GM18505 (cell line): ENCODE data around the gene TP73.

Experiments used
- ATAC-seq: cut with Tn5 transposase; IDR thresholded peaks from one replicate; pipeline ENCODE4 v1.9.1; 2021; ENCODE audit not compliant: unreplicated experiment
- POLR2A ChIP-seq: IDR thresholded peaks from 4 replicates; pipeline ENCODE4 v1.6.1; 2011; ENCODE audit warnings: borderline replicate concordance; ENCODE audit not compliant: insufficient read depth, insufficient read length; ENCODE audit errors: extremely low read depth

Gene TP73

DNA sequence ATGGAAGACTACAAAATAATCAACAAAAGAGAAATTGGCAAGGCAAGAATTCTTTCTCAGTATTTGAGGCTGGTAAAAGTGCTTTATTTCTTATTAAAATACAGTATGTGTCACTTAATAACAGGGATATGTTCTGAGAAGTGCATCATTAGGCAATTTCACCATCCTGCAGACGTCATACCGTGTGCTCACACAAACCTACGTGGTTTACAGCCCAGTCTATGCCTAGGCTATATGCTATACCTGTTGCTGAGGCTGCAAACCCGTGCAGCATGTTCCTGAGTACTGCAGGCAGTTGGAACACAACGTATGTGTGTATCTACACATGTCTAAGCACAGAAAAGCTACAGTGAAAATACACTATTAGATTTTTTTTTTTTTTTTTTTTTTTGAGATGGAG, 97.2 kb downstream of the TP73 start:
- no peak for ATAC-seq
- no peak for TF ChIP-seq POLR2A

DNA sequence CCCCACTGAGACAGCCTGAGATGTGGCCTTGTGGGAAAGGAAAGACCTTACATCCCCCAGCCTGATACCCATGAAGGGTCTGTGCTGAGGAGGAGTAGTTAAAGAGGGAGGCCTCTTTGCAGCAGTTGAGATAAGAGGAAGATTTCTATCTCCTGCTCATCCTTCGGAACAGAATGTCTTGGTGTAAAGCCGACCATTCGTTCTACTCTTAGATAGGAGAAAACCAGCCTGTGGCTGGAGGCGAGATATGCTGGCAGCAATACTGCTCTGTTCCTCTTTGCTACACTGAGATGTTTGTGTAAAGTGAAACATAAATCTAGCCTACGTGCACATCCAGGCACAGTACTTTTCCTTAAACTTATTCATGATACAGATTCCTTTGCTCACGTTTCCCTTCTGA, 98.4 kb downstream of the TP73 start:
- no peak for ATAC-seq
- no peak for TF ChIP-seq POLR2A

DNA sequence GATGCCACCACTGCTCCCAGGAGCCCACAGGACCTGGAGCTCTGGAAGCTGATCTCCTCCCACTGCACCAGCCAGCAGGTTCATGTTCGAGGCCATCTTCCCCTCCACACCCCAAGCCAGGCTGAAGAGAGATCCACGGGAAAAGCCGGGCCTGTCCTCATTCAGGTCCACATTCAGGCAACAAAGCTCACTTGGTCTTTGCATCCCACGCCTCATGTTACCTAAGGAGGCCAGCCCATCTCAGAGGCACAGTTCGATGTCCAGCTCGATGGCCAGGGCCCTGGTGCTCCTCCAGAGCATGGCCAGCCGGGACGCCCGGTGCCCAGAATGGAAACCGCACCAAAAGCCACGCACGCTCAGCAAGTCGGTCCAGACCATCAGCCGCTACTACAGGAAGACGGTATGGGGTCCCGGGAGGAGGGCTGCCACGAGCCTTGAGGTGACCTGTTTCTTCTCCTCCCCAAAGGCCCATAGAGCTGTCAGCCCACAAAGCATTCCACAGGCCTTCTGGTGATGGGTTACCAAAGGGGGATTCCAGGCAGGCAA, 100.2 kb downstream of the TP73 start, which contains the start of gene CCDC27:
CCDC27 (plus strand) TSS at position 51 of the 546 bp plus-strand sequence; CDS start at position 83, 32 bp downstream.
- no peak for ATAC-seq
- TF ChIP-seq POLR2A, result no peak

DNA sequence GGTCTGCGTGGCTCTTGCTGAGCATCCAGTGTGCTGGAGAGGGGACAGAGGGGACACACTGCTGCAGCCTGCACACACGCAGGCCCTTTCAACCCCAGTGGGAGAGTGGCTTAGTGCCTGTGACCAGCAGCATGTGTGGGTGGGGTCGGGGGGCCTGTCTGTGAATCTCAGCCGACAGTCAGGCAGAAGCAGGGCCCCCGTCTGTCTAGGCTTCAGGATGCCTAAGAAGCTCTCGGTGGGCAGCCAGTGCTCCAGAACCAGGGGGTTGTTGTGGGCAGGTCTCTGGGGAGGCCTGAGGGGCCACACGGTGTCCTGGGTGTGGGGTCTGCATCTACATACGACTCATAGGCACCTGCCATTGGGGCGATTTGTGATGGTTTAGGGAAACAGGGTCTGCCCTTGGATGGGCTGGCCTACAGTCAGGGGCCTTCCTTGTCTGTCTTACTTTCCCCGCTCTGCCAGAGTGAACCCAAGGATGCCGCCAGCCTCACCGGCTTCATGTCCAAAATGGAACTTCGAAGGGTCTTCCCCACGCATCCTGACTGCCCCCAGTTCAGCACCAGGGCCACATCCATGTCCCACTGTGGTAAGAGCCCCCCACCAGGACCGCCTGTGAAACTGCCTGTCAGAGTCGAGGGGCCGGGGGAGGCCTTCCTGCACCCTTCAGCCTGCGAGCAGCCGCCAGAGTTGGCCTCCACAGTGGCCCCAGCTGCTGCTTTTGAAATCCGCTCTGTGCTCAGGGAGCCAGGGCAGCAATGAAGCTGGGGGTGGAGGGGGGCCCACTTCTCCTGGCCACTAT, 101.5 kb downstream of the TP73 start:
- no peak for TF ChIP-seq POLR2A
- no peak for ATAC-seq

DNA sequence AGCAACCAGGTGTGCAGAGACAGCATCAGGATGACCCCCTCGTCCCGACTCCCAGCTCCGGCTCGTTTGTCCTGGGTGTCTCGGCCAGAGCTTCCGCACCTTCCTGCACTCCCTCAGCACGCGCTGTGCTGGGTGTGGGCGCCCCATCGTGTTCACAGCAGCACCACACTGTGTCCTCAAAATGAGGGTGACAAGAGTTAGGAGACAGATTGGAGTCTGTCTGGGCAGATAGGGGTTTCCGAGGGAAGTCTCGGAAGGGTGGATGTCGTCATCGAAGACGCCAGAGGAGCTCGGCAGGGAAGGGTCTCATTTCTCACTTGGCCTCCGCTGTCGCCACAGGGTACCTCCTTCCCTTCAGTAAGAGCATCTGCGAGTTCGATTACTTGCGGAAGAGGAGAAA, 104.1 kb downstream of the TP73 start:
- no peak for ATAC-seq
- no peak for TF ChIP-seq POLR2A

DNA sequence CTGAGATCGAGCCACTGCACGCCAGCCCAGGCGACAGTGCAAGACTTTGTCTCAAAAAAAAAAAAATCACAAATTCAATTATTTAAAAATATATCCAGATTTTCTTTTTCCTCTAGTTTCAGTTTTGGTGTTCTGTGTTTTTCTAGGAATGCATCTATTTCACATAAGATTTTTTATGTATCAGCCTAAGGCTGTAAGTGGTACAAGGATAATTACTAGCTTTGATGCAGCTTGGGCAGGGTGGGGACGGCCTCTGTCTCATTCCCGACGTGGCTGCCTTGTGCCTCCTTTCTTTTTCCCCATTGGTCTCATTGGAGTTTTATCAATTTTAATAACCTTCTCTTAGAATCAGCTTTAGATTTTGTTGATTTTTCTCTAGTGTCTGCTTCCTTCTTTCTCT, 106.8 kb downstream of the TP73 start:
- ATAC-seq, result no peak
- TF ChIP-seq POLR2A, result no peak

DNA sequence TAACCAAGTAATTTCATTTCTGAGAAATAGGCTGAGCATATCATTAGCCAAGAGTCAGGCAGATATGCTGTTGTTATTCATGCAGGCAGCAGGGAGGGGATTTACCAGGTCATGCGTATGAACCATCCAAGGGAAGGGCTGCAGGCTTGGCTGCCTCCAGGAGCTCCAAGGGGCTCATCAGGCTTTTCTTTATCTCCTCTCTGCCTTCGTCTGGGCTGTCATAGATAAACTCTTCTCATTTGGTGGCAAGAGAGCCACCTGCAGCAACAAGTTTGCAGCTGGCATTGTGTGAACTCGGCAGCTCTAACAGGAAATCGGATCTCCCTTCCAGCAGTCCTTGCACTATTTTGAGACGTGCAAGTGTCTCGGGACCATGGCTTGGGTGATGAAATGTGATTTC, 107.5 kb downstream of the TP73 start:
- no peak for ATAC-seq
- no peak for TF ChIP-seq POLR2A

DNA sequence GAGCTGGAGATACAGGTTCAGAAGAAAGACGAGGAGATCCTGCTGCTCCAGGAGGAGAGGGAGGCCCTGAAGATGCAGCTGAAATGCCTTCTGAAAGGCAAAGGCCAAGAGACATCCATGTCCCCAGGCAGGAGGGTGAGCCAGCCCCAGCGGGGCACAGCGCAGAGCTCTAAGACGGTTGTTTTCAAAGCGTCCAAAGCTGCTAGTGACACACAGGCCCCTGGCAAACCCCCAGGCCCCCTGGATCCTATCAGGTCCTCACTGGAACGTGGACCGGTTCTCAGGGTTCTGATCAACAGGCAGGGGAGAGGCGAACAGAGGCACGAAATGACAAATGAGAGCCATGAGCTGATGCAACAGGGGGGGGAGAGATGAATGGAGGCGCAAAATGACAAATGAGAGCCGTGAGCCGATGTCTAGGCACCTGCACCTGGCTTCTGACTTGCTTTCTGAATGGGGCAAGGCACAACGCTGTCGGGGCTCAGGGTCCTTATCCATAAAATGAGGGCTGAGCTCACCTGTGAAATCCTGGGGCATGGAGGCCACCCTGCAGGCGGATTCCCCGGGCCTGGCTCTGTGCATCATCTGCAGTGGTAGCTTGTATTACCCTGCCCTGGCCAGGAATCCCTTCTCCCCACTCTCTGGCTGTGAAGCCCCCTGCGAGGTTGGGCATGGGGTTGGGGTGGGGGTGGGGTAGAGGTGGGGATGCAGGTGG, 109.1 kb downstream of the TP73 start:
- ATAC-seq, result no peak
- TF ChIP-seq POLR2A, result no peak

DNA sequence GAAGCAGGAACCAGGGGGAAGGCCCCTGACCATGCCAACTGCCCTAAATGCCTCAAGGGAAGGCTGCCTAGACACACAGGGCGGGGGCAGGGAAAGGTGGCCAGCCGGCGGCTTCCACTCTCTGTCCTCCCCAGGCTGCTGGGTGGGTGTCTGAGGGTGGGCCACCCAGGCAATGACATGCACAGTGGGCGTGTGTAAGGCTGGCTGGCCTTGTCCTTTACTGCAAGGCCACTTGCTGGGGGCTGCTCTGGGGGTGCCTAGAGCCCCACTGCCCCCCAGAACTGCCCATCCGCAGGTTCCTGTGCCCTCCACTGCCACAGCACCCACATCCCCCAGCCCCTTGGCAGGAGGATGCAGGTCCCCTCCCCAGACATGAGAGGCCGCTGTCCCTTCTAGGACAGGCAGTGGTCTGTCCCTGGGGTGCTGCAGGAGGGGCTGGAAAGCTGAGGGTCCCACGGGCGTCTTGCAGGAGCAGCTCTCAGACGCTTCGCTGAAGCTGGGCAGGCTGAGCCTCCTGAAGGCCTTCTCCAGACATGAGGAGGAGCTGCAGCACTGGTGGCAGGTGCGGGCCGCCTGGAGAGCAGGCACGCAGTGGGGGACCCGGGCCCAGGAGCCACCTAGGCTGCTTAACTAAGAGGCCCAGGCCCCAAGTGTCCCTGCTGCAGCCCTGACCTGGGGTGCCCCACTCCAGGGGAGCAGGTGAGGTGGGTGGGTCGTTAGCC, 110.0 kb downstream of the TP73 start:
- no peak for ATAC-seq
- no peak for TF ChIP-seq POLR2A

DNA sequence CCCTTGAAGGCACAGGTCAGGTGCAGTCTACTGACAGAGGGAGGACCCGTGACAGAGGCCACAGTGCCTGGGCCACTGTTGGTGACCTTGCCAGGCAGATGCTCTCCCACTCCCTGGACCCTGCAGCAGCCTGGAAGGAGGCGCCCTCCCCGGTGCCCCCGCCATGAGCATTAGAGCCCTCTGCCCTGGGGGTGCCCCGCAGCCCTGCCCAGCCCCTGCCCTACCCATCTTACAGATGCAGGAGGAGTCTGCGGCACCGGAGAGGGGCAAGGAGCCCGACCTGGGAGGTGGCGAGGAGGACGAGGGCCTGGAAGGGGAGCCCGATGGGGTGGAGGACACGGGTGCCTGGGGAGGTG, 110.5 kb downstream of the TP73 start:
- TF ChIP-seq POLR2A, result no peak
- no peak for ATAC-seq

DNA sequence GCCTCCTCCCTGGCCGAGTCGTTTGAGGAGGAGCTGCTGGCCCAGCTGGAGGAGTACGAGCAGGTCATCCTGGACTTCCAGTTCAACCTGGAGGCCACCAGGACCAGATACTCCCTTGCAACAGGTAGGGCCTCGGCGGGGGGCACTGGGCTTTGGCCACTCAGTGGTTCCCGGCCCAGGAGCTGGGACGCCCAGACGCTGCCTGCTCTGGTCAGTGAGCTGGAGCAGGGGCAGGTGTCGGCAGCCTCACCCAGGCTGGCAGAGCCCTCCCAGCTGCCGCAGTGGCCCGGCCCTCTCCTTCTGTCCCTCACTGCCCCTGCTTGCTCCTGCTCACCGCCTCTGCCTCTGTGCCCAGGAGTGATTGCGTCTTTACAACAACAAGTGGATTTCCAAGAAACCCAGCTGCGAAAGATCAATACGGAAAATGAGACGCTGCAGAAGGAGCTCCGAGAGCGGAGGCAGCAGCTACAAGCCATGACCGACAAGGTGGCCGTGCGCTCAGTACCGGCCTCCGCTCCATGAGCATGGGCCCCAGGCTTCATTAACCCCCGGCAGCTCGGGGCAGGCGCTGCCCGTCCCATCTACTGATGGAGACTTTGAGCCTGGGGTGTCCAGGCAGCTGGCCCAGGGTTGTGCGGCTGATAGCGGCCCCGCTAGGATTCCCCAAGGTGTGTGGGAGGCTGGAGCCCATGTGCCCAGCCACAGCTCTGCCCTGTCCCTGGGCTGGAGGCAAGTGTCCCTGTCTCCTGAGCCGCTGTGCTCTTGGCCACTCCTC, 111.2 kb downstream of the TP73 start:
- no peak for TF ChIP-seq POLR2A
- no peak for ATAC-seq

DNA sequence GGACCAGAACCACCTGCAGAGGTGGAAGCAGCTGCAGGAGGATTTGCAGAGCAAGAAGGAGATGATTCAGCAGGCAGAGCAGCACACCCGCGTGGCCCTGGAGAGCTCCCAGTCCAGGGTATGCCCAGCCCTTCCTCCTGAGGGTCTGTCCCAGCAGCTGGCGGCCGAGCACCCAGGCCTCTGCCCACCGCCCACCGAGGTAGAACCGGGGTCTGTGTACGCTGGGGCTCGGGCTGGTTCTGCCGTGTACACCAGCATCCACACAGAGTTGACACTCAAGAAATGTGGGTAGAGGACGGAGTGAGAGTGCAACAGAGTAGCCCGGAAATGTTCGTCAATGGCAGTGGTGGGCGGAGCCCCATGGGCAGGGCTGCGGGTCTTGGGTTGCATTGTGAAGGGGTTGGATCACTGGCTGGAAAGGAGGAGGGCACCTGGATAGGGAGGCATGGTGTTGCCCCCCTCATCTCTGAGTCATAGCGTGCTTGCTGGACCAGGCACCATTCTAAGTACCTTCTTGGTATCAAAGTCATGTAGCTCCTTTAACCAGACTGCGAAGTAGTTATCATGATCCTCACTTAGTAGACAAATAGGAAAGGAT, 115.1 kb downstream of the TP73 start:
- ATAC-seq, result no peak
- TF ChIP-seq POLR2A, result no peak

DNA sequence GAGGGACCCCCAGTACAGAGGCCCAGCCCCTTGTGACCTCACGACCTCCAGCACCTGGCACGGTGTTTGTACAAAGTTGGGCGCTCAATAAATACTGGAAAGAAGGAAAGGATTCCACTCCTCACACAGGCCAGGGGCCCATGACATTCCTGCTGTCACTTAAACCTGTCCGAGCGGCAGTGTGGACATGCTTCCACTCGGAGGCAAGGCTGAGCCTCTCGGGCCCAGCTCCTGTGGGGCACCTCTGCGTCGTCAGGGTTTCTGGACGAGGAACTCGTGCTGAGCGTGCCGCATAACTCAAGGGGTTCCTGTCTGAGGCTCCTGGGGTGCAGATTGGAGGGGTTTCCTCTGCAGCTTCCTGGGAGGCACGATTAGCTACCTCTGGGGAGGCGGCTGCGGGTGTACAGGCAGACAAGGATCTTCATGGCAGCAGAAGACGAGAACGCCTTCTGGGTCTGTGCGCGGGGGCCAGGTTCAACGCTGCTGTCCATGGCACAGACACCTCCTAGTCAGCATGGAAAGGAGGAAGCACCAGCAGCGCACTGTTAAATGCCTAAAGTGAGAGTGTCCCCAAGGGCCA, 116.6 kb downstream of the TP73 start:
- no peak for ATAC-seq
- no peak for TF ChIP-seq POLR2A
